Measurements from ENCODE around the gene NMUR1. TPM values are rescaled to one million over a fixed set of nuclear protein-coding genes. Genes with fewer than 3 reads are reported as not detected.

The NMUR1 gene
- total RNA-seq, 4 donors from 2014 or later: 0.41 to 0.67 TPM; not detected in 2

DNA sequence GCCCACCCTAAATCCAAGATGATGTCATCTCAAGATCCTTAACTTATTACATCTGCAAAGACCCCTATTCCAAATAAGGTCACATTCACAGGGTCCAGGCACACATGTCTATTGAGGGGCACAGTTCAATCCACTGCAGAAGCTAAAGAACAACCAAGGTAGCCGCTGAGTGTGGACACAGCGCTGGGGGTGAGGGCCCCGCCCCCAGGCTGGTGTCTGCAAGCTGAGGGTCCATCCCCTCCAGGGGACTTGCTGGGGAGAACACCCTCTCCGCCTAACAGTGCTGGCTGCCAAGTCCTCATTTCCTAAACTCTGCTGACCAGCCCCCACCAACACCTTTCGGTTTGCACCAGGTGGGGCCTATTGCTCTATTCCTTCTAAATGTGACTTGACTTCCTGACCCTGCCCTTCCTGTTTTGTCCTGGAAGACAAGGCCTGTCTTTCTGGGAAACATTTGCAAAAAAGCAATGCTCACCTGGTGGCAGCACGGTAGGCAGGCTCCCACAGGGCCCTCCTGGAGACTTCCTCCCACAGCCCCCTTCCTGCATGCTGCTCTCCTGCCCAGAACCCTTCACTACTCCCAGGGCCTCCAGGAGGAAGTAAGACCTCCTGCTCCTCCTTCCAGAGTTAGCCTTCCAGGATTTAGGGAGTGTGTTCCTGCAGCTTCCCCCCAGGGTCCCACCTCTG lies 38.0 kb upstream of the NMUR1 start:
- no peaks in the 10 kb centered on the region for H3K27me3 ChIP-seq
- intact Hi-C loops (cut with DNase I; ENCODE audit: low total_unique reads): no loop called here
- TF ChIP-seq, protein P1, sequence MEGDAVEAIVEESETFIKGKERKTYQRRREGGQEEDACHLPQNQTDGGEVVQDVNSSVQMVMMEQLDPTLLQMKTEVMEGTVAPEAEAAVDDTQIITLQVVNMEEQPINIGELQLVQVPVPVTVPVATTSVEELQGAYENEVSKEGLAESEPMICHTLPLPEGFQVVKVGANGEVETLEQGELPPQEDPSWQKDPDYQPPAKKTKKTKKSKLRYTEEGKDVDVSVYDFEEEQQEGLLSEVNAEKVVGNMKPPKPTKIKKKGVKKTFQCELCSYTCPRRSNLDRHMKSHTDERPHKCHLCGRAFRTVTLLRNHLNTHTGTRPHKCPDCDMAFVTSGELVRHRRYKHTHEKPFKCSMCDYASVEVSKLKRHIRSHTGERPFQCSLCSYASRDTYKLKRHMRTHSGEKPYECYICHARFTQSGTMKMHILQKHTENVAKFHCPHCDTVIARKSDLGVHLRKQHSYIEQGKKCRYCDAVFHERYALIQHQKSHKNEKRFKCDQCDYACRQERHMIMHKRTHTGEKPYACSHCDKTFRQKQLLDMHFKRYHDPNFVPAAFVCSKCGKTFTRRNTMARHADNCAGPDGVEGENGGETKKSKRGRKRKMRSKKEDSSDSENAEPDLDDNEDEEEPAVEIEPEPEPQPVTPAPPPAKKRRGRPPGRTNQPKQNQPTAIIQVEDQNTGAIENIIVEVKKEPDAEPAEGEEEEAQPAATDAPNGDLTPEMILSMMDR (IDR thresholded peaks at IDR 0.05): no peak
- TF ChIP-seq POLR2A (IDR thresholded peaks at IDR 0.05): no peak
- DNase-seq: no peak
- no peak overlapping the region for H3K4me3 ChIP-seq
- H3K36me3 ChIP-seq: no peaks in the 10 kb centered on the region
- H3K9me3 ChIP-seq: no peaks in the 10 kb centered on the region
- no peaks in the 10 kb centered on the region for H3K4me1 ChIP-seq
- H3K27ac ChIP-seq: no peak overlapping the region

DNA sequence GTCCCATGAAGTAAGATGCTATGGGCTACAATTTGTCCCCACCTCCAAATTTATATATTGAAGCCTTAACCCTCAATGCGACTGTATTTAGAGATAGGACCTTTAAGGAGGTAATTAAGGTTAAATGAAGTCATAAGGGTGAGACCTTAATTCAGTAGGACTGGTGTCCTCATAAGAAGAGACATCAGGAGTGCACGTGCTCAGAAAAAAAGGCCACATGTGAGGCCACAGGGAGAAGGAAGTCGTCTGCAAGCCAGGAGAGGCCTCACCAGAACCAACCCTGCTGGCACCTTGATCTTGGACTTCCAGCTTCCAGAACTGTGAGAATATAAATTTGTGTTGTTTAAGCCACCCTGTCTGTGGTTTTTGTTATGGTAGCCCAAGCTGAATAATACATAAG lies 36.9 kb upstream of the NMUR1 start:
- H3K36me3 ChIP-seq: no peaks in the 10 kb centered on the region
- intact Hi-C loops (cut with DNase I; ENCODE audit: low total_unique reads): no loop called here
- no peaks in the 10 kb centered on the region for H3K4me1 ChIP-seq
- no peak for DNase-seq
- no peak overlapping the region for H3K27ac ChIP-seq
- TF ChIP-seq POLR2A (IDR thresholded peaks at IDR 0.05): no peak
- TF ChIP-seq, protein P1 (IDR thresholded peaks at IDR 0.05): no peak
- H3K4me3 ChIP-seq: no peak overlapping the region
- no peaks in the 10 kb centered on the region for H3K27me3 ChIP-seq
- no peaks in the 10 kb centered on the region for H3K9me3 ChIP-seq

DNA sequence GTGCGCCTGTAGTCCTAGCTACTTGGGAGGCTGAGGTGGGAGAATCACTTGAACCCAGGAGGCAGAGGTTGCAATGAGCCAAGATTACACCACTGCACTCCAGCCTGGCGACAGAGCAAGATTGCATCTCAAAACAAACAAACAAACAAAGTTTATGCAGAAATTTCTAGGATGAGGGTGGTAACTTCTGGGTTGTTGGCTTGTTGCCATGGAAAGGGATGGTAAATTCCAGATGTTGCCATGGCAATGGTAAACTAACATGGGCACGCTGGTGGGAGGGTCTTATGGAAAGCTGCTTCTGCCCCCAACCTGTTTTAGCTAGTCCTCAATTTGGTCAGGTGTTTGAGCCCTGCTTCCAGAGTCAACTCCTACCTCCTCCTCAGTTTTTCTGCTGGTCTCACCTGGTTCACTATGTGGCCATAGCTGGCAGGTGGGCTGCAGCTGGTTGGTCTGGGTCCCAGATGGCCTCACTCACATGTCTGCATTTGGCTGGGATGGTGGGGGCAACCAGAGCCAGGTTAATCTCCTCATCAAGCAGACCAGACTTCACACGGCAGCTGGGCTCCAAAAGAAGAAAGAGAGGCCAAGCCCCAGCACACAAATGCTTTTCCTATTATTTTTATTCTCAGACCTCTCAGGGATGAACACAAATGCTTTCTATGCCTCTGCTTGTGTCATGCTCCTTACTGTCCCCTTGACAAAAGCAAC lies 35.8 kb upstream of the NMUR1 start:
- no peaks in the 10 kb centered on the region for H3K9me3 ChIP-seq
- H3K36me3 ChIP-seq: no peaks in the 10 kb centered on the region
- no peak overlapping the region for H3K4me3 ChIP-seq
- TF ChIP-seq POLR2A (IDR thresholded peaks at IDR 0.05): no peak
- TF ChIP-seq, protein P1 (IDR thresholded peaks at IDR 0.05): no peak
- intact Hi-C loops (cut with DNase I; ENCODE audit: low total_unique reads): no loop called here
- H3K27me3 ChIP-seq: no peaks in the 10 kb centered on the region
- no peaks in the 10 kb centered on the region for H3K4me1 ChIP-seq
- H3K27ac ChIP-seq: no peak overlapping the region
- DNase-seq: no peak

- peak; percentile 58 to 62 for DNase-seq
- no peak overlapping the region for H3K4me3 ChIP-seq
- no peaks in the 10 kb centered on the region for H3K27me3 ChIP-seq
- TF ChIP-seq, protein P1 (IDR thresholded peaks at IDR 0.05): peak; percentile 60 to 68 (median 62)
- no peak for TF ChIP-seq POLR2A (IDR thresholded peaks at IDR 0.05)
- H3K27ac ChIP-seq: no peak overlapping the region
- intact Hi-C loops (cut with DNase I; ENCODE audit: low total_unique reads): no loop called here
- H3K36me3 ChIP-seq: no peaks in the 10 kb centered on the region
- H3K9me3 ChIP-seq: no peaks in the 10 kb centered on the region
- no peaks in the 10 kb centered on the region for H3K4me1 ChIP-seq
Measured at GRCh38 chr2:231563378-231563961, 33.2 kb upstream of the NMUR1 start.

All from uterus (tissue), 4 donors.